ENCODE results near the gene CRYGC.
"Not testable (repeated sequence)": the region's sequence is repeated elsewhere in the genome, so short reads cannot be mapped to it uniquely, and the experiment has no call there.

Gene CRYGC

GRCh38 chr2:208136716-208137094 lies 7.1 kb upstream of the CRYGC start:
- DNase-seq (ENCODE audit: low spot score): no peak
- no peak for TF ChIP-seq CTCF (IDR thresholded peaks at IDR 0.05; ENCODE audit: extremely low read depth, missing control alignments)

- no peak for TF ChIP-seq CTCF (IDR thresholded peaks at IDR 0.05; ENCODE audit: extremely low read depth, missing control alignments)
- no peak for DNase-seq (ENCODE audit: low spot score)
Observed at GRCh38 chr2:208135794-208136715, 6.4 kb upstream of the CRYGC start.

GRCh38 chr2:208134928-208135586 lies 5.4 kb upstream of the CRYGC start:
- DNase-seq (ENCODE audit: low spot score): no peak
- no peak for TF ChIP-seq CTCF (IDR thresholded peaks at IDR 0.05; ENCODE audit: extremely low read depth, missing control alignments)

GRCh38 chr2:208130712-208131110 lies 1.1 kb upstream of the CRYGC start:
- DNase-seq (ENCODE audit: low spot score): no peak
- no peak for TF ChIP-seq CTCF (IDR thresholded peaks at IDR 0.05; ENCODE audit: extremely low read depth, missing control alignments)

GRCh38 chr2:208128136-208128535 lies 1.5 kb downstream of the CRYGC start:
- TF ChIP-seq CTCF (IDR thresholded peaks at IDR 0.05; ENCODE audit: extremely low read depth, missing control alignments): no peak
- no peak for DNase-seq (ENCODE audit: low spot score)

GRCh38 chr2:208127090-208127489 lies 2.5 kb downstream of the CRYGC start:
- TF ChIP-seq CTCF (IDR thresholded peaks at IDR 0.05; ENCODE audit: extremely low read depth, missing control alignments): no peak
- no peak for DNase-seq (ENCODE audit: low spot score)

GRCh38 chr2:208125251-208125650 lies 4.4 kb downstream of the CRYGC start:
- TF ChIP-seq CTCF (IDR thresholded peaks at IDR 0.05; ENCODE audit: extremely low read depth, missing control alignments): no peak
- no peak for DNase-seq (ENCODE audit: low spot score)

- not testable (repeated sequence) for DNase-seq (ENCODE audit: low spot score)
Observed at GRCh38 chr2:208124013-208124715, 5.5 kb downstream of the CRYGC start, which contains the start of gene CRYGD. TSS of gene CRYGD (minus strand) at chr2:208124524. CDS start at chr2:208124473, 51 bp downstream.
